Erythroblast (primary cell): ENCODE data around the gene ABCA3.

Experiments used
- DNase-seq, 2 experiments: peaks; one replicate each; lab custom pipeline; 2025; lab: John Stamatoyannopoulos, UW
- GATA1 ChIP-seq: IDR thresholded peaks from 2 replicates; pipeline ENCODE4 v1.6.1; 2011; ENCODE audit warnings: low read depth, mild to moderate bottlenecking, control low read depth, low read length, moderate library complexity
- POLR2A ChIP-seq: IDR thresholded peaks from 2 replicates; pipeline ENCODE4 v1.6.1; 2011; ENCODE audit warnings: mild to moderate bottlenecking, low read length

The ABCA3 gene

GRCh38 chr16:2366660-2367309 is 26.3 kb upstream of the ABCA3 start:
- TF ChIP-seq POLR2A, result no peak
- no peak for DNase-seq

- no peak for TF ChIP-seq POLR2A
- no peak for TF ChIP-seq GATA1
- no peak for DNase-seq
Observed at GRCh38 chr16:2365397-2366294, 25.1 kb upstream of the ABCA3 start.

GRCh38 chr16:2364638-2365210 is 24.2 kb upstream of the ABCA3 start:
- no peak for DNase-seq

GRCh38 chr16:2362218-2362617 is 21.7 kb upstream of the ABCA3 start:
- no peak for TF ChIP-seq GATA1
- TF ChIP-seq POLR2A, result no peak
- DNase-seq, result no peak

More at GRCh38 chr16:2364638-2365210, 24.2 kb upstream of the ABCA3 start:
- TF ChIP-seq POLR2A (no peak), GATA1 (no peak)

GRCh38 chr16:2361129-2361528 is 20.6 kb upstream of the ABCA3 start:
- DNase-seq, result no peak

GRCh38 chr16:2359919-2360318 is 19.4 kb upstream of the ABCA3 start:
- TF ChIP-seq POLR2A (no peak), GATA1 (no peak)
- DNase-seq, result no peak

More at GRCh38 chr16:2361129-2361528, 20.6 kb upstream of the ABCA3 start:
- TF ChIP-seq POLR2A (no peak), GATA1 (no peak)

GRCh38 chr16:2358811-2359210 is 18.3 kb upstream of the ABCA3 start:
- TF ChIP-seq POLR2A (no peak), GATA1 (no peak)
- no peak for DNase-seq

GRCh38 chr16:2357331-2357730 is 16.8 kb upstream of the ABCA3 start:
- TF ChIP-seq GATA1 (no peak), POLR2A (no peak)
- no peak for DNase-seq

GRCh38 chr16:2350500-2350899 is 10.0 kb upstream of the ABCA3 start:
- TF ChIP-seq GATA1, result no peak
- no peak for TF ChIP-seq POLR2A
- DNase-seq, result no peak

- DNase-seq, result no peak
Observed at GRCh38 chr16:2343211-2343610, 2.7 kb upstream of the ABCA3 start.

GRCh38 chr16:2341456-2342447 is 1.2 kb upstream of the ABCA3 start:
- no peak for TF ChIP-seq POLR2A
- TF ChIP-seq GATA1, result no peak
- no peak for DNase-seq

More at GRCh38 chr16:2343211-2343610, 2.7 kb upstream of the ABCA3 start:
- TF ChIP-seq POLR2A (no peak), GATA1 (no peak)

GRCh38 chr16:2339521-2340484 is 725 bp downstream of the ABCA3 start:
- TF ChIP-seq GATA1, result no peak
- no peak for TF ChIP-seq POLR2A
- DNase-seq, result peak; percentile 50 to 64
